ENCODE measurements around the gene ZNF549. TPM values are rescaled to one million over a fixed set of nuclear protein-coding genes. Genes with fewer than 3 reads are reported as not detected.

ZNF549 gene
- total RNA-seq, 1 experiment from 2014 or later: 11.6 TPM

- Mint-ChIP-seq H3K4me1 (peaks cover 5% of the 10 kb centered on the region in 2 experiments), H3K27me3 (ENCODE audit: low read depth) (peaks cover 30% of the 10 kb centered on the region), H3K27ac (no peak overlapping the region), H3K9me3 (peaks cover 86 to 87% of the 10 kb centered on the region in 2 experiments), H3K4me3 (no peak overlapping the region), H3K36me3 (ENCODE audit: insufficient read depth in 1 of 3, low read depth in 3 of 3) (peaks cover 22 to 32% (median 27%) of the 10 kb centered on the region in 3 experiments)
- H2AK5ac ChIP-seq (ENCODE audit: insufficient read length, low read length): no peak overlapping the region
- no peak overlapping the region for H4K5ac ChIP-seq (ENCODE audit: insufficient read length, low read depth, low read length)
- no peak overlapping the region for H4K8ac ChIP-seq (replicated peaks; ENCODE audit: insufficient read length, low read depth, low read length)
- no peak overlapping the region for H3T11ph ChIP-seq (ENCODE audit: low read length)
- no peak overlapping the region for H3K18ac ChIP-seq (ENCODE audit: insufficient read length, low read depth, low read length)
- no peak overlapping the region for H2BK20ac ChIP-seq (ENCODE audit: low read depth, low read length, poor library complexity, severe bottlenecking)
- no peak overlapping the region for H3K9ac ChIP-seq (ENCODE audit: extremely low read depth, insufficient read length, low read length)
- no peak overlapping the region for H2BK12ac ChIP-seq (ENCODE audit: insufficient read length, low read depth, low read length)
- no peaks in the 10 kb centered on the region for H3K79me1 ChIP-seq (ENCODE audit: insufficient read depth, low read depth, low read length, poor library complexity, severe bottlenecking)
- peaks cover 52% of the 10 kb centered on the region for H3K9me3 ChIP-seq (ENCODE audit: control insufficient read depth, low read depth, low read length)
- no peak overlapping the region for H2BK120ac ChIP-seq (ENCODE audit: low read depth, low read length, poor library complexity, severe bottlenecking)
- H2BK5ac ChIP-seq (ENCODE audit: insufficient read length, low read length): no peak overlapping the region
- H3K79me2 ChIP-seq (ENCODE audit: insufficient read depth, low read length): no peaks in the 10 kb centered on the region
- no peak overlapping the region for H3K27ac ChIP-seq (ENCODE audit: insufficient read length, low read depth, low read length)
- H3K56ac ChIP-seq (ENCODE audit: insufficient read length, low read depth, low read length): no peak overlapping the region
- H3K14ac ChIP-seq (ENCODE audit: insufficient read depth, low read length): no peak overlapping the region
- no peak overlapping the region for H3K23ac ChIP-seq (ENCODE audit: insufficient read length, low read depth, low read length)
- H4K91ac ChIP-seq (ENCODE audit: insufficient read length, low read depth, low read length): no peak overlapping the region
- H3K4me2 ChIP-seq (ENCODE audit: insufficient read depth, insufficient read length, low read length): no peak overlapping the region
- no peaks in the 10 kb centered on the region for H3K4me1 ChIP-seq (ENCODE audit: insufficient read depth, low read length)
- no peak overlapping the region for H2AFZ ChIP-seq (ENCODE audit: low read length)
- TF ChIP-seq CTCF (conservative IDR thresholded peaks at IDR 0.05): no peak
- no peaks in the 10 kb centered on the region for H3K27me3 ChIP-seq (ENCODE audit: insufficient read depth, low read length)
- DNase-seq: no peak
- H3K23me2 ChIP-seq (ENCODE audit: insufficient read length, low read depth, low read length, poor library complexity, severe bottlenecking): peaks cover 5% of the 10 kb centered on the region
- H4K20me1 ChIP-seq (ENCODE audit: control insufficient read depth, insufficient read depth, insufficient read length): no peaks in the 10 kb centered on the region
- no CpG with 5 or more reads among the region's 1 CpG for WGBS (ENCODE audit: extremely low coverage, insufficient read length, low lambda C conversion rate)
- H2BK15ac ChIP-seq (ENCODE audit: low read depth, low read length): no peak overlapping the region
- H3K4ac ChIP-seq (ENCODE audit: low read depth, low read length): no peak overlapping the region
These were observed 36.4 kb downstream of the ZNF549 start for GRCh38 chr19:57563547-57563946.

Data from H9 (cell line).